22Rv1 (cell line): ENCODE data around the gene ANKRD28.

Source experiments
- ZFX ChIP-seq: fragments of 450-650 bp; IDR thresholded peaks from 2 replicates; pipeline ENCODE4 v1.6.1; 2017; ENCODE audit warnings: antibody characterized with exemption, borderline replicate concordance
- TF ChIP-seq, protein P1 (sequence below): fragments of 450-650 bp; IDR thresholded peaks from 2 replicates; pipeline ENCODE4 v1.5.1; 2017; ENCODE audit warnings: mild to moderate bottlenecking

DNA sequence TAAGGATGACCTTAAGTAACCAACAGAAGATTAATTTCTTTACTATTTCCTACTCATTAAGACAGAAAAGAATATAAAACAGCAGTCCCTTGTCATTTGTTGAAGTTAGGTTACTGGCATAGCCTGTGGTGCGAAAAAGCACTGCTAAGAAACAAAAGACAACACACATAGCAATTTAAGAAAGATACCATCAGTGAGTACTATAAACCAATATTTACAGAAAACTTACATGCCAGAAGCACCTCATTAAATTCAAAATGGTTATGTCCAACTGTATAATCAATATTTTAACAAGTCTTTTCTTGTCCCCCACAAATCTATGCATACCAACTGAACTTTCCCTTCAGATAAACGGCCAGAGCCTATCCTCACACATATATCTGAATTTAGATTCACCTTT, 42.0 kb downstream of the ANKRD28 start:
- TF ChIP-seq, protein P1, sequence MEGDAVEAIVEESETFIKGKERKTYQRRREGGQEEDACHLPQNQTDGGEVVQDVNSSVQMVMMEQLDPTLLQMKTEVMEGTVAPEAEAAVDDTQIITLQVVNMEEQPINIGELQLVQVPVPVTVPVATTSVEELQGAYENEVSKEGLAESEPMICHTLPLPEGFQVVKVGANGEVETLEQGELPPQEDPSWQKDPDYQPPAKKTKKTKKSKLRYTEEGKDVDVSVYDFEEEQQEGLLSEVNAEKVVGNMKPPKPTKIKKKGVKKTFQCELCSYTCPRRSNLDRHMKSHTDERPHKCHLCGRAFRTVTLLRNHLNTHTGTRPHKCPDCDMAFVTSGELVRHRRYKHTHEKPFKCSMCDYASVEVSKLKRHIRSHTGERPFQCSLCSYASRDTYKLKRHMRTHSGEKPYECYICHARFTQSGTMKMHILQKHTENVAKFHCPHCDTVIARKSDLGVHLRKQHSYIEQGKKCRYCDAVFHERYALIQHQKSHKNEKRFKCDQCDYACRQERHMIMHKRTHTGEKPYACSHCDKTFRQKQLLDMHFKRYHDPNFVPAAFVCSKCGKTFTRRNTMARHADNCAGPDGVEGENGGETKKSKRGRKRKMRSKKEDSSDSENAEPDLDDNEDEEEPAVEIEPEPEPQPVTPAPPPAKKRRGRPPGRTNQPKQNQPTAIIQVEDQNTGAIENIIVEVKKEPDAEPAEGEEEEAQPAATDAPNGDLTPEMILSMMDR: no peak
- no peak for TF ChIP-seq ZFX
